Omental fat pad (tissue), 4 donors: ENCODE results near the gene ATP5MK. TPM values are rescaled to one million over a fixed set of nuclear protein-coding genes. Genes with fewer than 3 reads are reported as not detected.

ENCODE experiments used
- ATAC-seq: fragments of 150-250 bp; one replicate; pipeline ENCODE4 v1.9.1; 2016; ENCODE audit warnings: mild to moderate bottlenecking, moderate library complexity; ENCODE audit not compliant: low FRiP score
- DNase-seq: peaks from one replicate; pipeline ENCODE4 v3.0.0-alpha.2; 2019; ENCODE audit warnings: low spot score
- CTCF ChIP-seq, 3 donors: fragments of 450-650 bp; IDR thresholded peaks; one replicate each; pipeline ENCODE4 v1.5.1; 2016 to 2017; ENCODE audit warnings: antibody characterized with exemption in 3 of 3, mild to moderate bottlenecking in 3 of 3, moderate library complexity in 2 of 3
- total RNA-seq, 4 donors: library from RNA; depleted of rRNA; stranded (reverse); fragments of >200 nt; gene quantifications; one replicate each; pipeline ENCODE4 v1.1.0, GENCODE V29; 2016

The ATP5MK gene, protein sequence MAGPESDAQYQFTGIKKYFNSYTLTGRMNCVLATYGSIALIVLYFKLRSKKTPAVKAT
- total RNA-seq, result 100 to 1,000 TPM; 149 to 299 (median 222) TPM

DNA sequence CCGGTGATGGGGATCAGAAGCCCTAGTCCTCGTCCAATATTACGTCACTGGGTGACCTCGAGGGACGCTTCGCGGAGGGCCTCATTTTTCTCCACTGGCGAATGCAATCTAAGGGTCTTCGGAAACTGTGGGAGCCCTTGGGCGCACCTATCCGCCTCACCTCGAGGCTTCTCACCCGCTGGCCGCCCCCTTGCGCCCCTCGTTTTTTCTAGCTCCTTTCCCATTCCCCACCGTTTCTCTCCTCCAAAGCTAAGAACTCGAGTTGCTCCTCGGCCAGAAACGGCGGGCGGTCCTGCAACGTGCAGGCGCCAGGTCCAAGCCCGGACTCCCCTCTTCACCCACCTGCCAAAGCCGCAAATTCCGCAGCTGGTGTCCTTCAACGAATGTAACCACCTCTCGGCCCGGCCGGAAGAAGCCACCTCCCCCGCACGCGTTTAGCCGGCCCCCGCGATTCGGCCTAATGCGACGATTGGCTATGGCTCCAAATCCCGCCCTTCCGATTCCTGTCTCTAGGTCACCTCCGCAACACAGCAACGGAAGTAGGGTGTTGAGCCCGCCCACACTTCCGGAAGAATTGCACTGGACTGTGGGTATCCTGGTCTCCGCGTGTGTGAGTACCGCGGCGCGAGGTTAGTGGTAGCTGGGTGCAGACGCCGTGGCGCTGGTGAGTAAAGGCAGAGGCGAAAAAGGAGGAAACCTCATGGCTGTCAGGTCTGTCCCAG lies at the start of gene ATP5MK, which contains the start of gene PDCD11:
ATP5MK (minus strand) TSS at position 409 of the 722 bp plus-strand sequence. CDS start 4,018 bp downstream, outside the sequence.
PDCD11 (plus strand) TSS at position 560 of the 722 bp plus-strand sequence. CDS start 1,801 bp downstream, outside the sequence.
- DNase-seq (peak; percentile 97), ATAC-seq (peak; percentile 100)
- no peak for TF ChIP-seq CTCF (IDR thresholded peaks at IDR 0.05)

GRCh38 chr10:103445366-103445765 lies 49.1 kb upstream of the ATP5MK start:
- DNase-seq, result no peak
- TF ChIP-seq CTCF (IDR thresholded peaks at IDR 0.05), result no peak
- no peak for ATAC-seq

DNA sequence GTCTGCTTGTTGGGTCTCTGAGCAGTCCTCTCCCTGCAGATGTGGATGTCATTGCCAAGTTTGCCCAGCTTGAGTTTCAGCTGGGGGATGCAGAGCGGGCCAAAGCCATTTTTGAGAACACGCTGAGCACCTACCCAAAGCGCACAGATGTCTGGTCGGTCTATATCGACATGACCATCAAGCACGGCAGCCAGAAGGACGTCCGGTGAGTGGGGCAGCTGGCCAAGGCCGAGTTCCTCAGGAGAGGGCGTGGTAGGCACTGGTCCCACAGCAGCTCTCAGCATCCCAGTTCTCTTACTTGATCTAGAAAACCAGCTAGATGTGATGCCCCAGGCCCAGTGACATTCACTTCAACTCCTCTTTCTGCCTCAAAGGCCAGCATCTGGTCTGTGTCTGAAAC lies 48.2 kb upstream of the ATP5MK start:
- ATAC-seq (no peak), DNase-seq (no peak)
- no peak for TF ChIP-seq CTCF (IDR thresholded peaks at IDR 0.05)

- no peak for TF ChIP-seq CTCF (IDR thresholded peaks at IDR 0.05)
- ATAC-seq (no peak), DNase-seq (no peak)
These were observed 47.4 kb upstream of the ATP5MK start for GRCh38 chr10:103443475-103444185.

DNA sequence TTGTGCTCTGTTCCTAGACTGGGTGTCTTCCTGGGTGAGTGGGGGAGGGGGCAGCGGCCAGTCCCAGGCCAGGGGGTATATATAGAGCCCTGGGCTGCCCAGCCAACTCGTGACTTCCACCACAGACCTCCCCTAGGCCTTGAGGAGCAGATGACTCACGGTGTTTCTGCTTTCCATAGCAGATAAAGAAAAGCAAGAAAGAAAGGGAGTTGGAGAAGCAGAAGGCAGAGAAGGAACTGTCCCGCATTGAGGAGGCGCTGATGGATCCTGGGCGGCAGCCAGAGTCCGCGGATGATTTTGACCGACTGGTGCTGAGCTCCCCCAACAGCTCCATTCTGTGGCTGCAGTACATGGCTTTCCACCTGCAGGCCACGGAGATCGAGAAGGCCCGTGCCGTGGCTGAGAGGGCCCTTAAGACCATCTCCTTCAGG lies 45.8 kb upstream of the ATP5MK start:
- peak; percentile 59 for ATAC-seq
- no peak for TF ChIP-seq CTCF (IDR thresholded peaks at IDR 0.05)
- no peak for DNase-seq

- no peak for ATAC-seq
- no peak for DNase-seq
- TF ChIP-seq CTCF (IDR thresholded peaks at IDR 0.05), result no peak
These were observed 45.3 kb upstream of the ATP5MK start for GRCh38 chr10:103441611-103442010.
